Kidney (tissue), 14 donors: ENCODE data around the gene RCOR2. TPM values are rescaled to one million over a fixed set of nuclear protein-coding genes. Genes with fewer than 3 reads are reported as not detected.

Experiments
- DNase-seq, 5 donors: peaks; one replicate each; pipeline ENCODE4 v3.0.0-alpha.2; 2013 to 2020
- FAIRE-seq: peaks from 2 replicates; lab custom pipeline; 2012; peaks lifted over from hg19 to GRCh38; lab: Jason Lieb, UNC
- H3K27ac ChIP-seq, 2 donors: one replicate each; pipeline ENCODE4 v1.7.0; 2013; ENCODE audit warnings: low read depth in 2 of 2, low read length in 2 of 2, inconsistent platforms in 1 of 2
- H3K27me3 ChIP-seq: one replicate; pipeline ENCODE4 v1.7.1; 2013; ENCODE audit warnings: low read length, inconsistent platforms; ENCODE audit not compliant: control insufficient read depth, insufficient read depth
- H3K36me3 ChIP-seq, 3 donors: one replicate each; pipeline versions ENCODE4 v1.7.0 to v1.7.1; 2013; ENCODE audit warnings: low read length in 3 of 3, control low read depth in 1 of 3, inconsistent platforms in 1 of 3; ENCODE audit not compliant: insufficient read depth in 3 of 3, control insufficient read depth in 2 of 3
- H3K4me1 ChIP-seq, 3 donors: one replicate each; pipeline versions ENCODE4 v1.7.0 to v1.7.1; 2013; ENCODE audit warnings: low read length in 3 of 3, inconsistent platforms in 1 of 3, low read depth in 1 of 3; ENCODE audit not compliant: control insufficient read depth in 2 of 3, insufficient read depth in 2 of 3
- H3K4me3 ChIP-seq, 3 donors: one replicate each; pipeline versions ENCODE4 v1.7.0 to v1.8.1; 2013; ENCODE audit warnings: low read length in 3 of 3, control low read depth in 1 of 3, inconsistent platforms in 1 of 3
- H3K9ac ChIP-seq, 3 donors: one replicate each; pipeline versions ENCODE4 v1.7.0 to v1.7.1; 2013; ENCODE audit warnings: low read length in 3 of 3, control low read depth in 1 of 3, inconsistent platforms in 1 of 3
- H3K9me3 ChIP-seq, 3 donors: one replicate each; pipeline versions ENCODE4 v1.7.0 to v1.7.1; 2013; ENCODE audit warnings: low read length in 3 of 3, control low read depth in 1 of 3, inconsistent platforms in 1 of 3; ENCODE audit not compliant: control insufficient read depth in 2 of 3, insufficient read depth in 1 of 3
- intact Hi-C: fragments of 100-400 bp; cut with DNase I; formaldehyde crosslinking; loops from one replicate; pipeline ENCODE4 v1.11.1; 2022
- polyA plus RNA-seq: library from polyadenylated mRNA; stranded (reverse); fragments of 350-450 nt; fragmentation: Illumina TruSeq; extraction: RNeasy Lipid Tissue Mini Kit (QIAGEN cat#74804); gene quantifications from one replicate; pipeline ENCODE4 v1.2.3, GENCODE V29; 2014; ENCODE audit warnings: low read depth, low replicate concordance; ENCODE audit not compliant: insufficient read depth
- total RNA-seq: library from RNA; stranded (reverse); fragmentation: NEBNext Ultra II Directional; extraction: Animal tissue kit (Norgen Biotek cat#: 25700); gene quantifications from one replicate; pipeline ENCODE4 v1.2.1, GENCODE V29; 2021
- TF ChIP-seq, protein P1 (sequence below): IDR thresholded peaks from 3 replicates; pipeline ENCODE4 v1.5.1; 2012; ENCODE audit warnings: mild to moderate bottlenecking, moderate library complexity, borderline replicate concordance; ENCODE audit not compliant: insufficient read depth; ENCODE audit errors: extremely low read depth
- donor health status: control.
- donor health status: control.
- donor health status: control.
- donor health status: control.
- donor health status: control.
- donor health status: DM: yes; HTN: yes; CAD: no.
- donor health status: Normal renal cell carcinoma (clear cell type).

Gene RCOR2
- total and polyA plus RNA-seq, 2 donors from 2014 or later = 0.76 to 0.86 TPM

DNA sequence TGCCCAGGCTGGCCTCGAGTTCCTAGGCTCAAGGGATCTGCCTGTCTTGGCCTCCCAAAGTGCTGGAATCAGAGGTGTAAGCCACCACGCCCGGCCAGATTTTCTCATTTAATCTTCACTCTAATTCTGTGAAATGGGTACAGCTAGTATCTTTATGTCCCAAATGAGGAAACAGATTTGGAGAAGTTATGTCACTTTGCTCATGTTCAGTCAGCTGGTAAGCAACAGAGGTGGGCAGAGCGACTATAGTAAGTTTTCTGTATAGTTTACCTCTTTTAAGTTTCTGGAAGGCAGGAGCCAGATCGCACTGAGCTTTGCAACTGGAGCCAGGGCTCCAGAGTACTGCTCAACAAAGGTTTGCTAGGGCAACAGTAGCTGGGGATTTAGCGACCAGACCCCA, 33.2 kb downstream of the RCOR2 start:
- Histone ChIP-seq H3K27ac (no peak overlapping the region), H3K4me3 (no peak overlapping the region), H3K27me3 (no peaks in the 10 kb centered on the region), H3K4me1 (peaks cover 2 to 31% (median 20%) of the 10 kb centered on the region in 3 donors), H3K9me3 (no peaks in the 10 kb centered on the region), H3K9ac (no peak overlapping the region), H3K36me3 (peaks cover 0 to 2% (median 0%) of the 10 kb centered on the region in 3 donors)
- intact Hi-C loops = no loop called here
- no peak for FAIRE-seq
- DNase-seq = peak in 1 of 5 donors; percentile 6
- TF ChIP-seq, protein P1, sequence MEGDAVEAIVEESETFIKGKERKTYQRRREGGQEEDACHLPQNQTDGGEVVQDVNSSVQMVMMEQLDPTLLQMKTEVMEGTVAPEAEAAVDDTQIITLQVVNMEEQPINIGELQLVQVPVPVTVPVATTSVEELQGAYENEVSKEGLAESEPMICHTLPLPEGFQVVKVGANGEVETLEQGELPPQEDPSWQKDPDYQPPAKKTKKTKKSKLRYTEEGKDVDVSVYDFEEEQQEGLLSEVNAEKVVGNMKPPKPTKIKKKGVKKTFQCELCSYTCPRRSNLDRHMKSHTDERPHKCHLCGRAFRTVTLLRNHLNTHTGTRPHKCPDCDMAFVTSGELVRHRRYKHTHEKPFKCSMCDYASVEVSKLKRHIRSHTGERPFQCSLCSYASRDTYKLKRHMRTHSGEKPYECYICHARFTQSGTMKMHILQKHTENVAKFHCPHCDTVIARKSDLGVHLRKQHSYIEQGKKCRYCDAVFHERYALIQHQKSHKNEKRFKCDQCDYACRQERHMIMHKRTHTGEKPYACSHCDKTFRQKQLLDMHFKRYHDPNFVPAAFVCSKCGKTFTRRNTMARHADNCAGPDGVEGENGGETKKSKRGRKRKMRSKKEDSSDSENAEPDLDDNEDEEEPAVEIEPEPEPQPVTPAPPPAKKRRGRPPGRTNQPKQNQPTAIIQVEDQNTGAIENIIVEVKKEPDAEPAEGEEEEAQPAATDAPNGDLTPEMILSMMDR = no peak

DNA sequence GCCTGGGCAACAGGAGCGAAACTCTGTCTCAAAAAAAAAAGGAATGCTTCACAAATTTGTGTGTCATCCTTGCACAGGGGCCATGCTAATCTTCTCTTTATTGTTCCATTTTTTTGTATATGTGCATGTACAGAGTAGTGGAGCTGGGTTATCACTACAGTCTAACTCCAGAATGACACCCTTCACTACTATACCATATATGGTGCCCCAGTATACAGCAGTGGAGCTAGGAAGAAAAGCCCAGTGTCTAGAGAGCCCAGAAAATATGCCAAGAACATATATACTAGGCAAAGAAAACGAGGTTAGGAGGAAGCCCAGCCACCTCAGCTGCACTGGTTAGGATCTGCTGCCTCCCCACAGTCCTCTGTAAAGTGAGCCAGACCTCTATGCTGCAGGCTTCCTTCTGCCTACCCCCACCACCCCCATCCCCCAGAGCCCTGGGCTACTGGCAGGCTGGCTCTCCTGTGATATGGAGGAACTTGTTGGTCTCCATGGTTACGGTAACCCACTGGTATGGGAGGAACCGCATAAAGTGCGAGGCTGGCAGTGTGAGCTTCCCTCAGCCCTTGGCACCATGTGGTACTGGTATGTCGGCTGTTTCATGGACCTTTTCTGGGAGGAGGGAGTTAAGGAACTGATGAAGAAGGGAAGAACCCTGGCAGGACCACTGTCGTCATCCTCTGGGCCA, 34.3 kb downstream of the RCOR2 start:
- Histone ChIP-seq H3K9ac (no peak overlapping the region), H3K4me1 (peaks cover under 1 to 22% (median 11%) of the 10 kb centered on the region in 3 donors), H3K36me3 (peaks cover 0 to 2% (median 0%) of the 10 kb centered on the region in 3 donors), H3K27ac (no peak overlapping the region), H3K4me3 (no peak overlapping the region), H3K27me3 (no peaks in the 10 kb centered on the region), H3K9me3 (no peaks in the 10 kb centered on the region)
- intact Hi-C loops = no loop called here
- TF ChIP-seq, protein P1 = no peak
- DNase-seq = peak in 3 of 5 donors; percentile 32 to 36 (median 36)
- FAIRE-seq = no peak

DNA sequence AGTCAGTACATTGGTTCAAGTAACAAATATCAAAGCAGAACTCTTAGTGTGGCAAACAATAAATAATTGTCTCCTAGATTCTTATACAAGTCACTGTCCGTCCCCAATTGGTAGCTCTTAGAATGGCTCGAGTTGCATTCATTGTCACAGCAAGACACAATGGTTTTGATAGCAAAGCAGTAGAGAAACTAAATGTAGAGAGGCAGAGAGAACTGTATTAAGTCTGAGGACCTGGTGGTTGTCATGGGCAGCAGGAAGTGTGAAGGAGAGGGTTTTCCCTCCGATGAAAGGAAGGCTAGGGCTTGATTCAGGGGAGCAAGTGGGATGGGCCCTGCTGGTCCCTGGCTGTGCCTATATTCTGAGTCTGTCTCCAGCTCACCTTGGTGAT, 36.6 kb downstream of the RCOR2 start:
- peak in 1 of 5 donors; percentile 5 for DNase-seq
- TF ChIP-seq, protein P1 = no peak
- no peak for FAIRE-seq
- Histone ChIP-seq H3K27ac (no peak overlapping the region), H3K9me3 (no peaks in the 10 kb centered on the region), H3K9ac (no peak overlapping the region), H3K27me3 (no peaks in the 10 kb centered on the region), H3K4me1 (peaks cover 0 to 14% (median 5%) of the 10 kb centered on the region in 3 donors), H3K36me3 (peaks cover 0 to 2% (median 0%) of the 10 kb centered on the region in 3 donors), H3K4me3 (no peak overlapping the region)
- intact Hi-C loops = no loop called here
